Nephron progenitor cell (in vitro differentiated cells): ENCODE data around the gene ENTPD1.

Experiments used
- DNase-seq: peaks from one replicate; pipeline ENCODE4 v3.0.0; 2021
- H3K27ac Mint-ChIP-seq: 2 replicates; pipeline ENCODE4 v1.8.0; 2021; ENCODE audit warnings: mild to moderate bottlenecking, moderate library complexity, mixed read lengths
- H3K27me3 Mint-ChIP-seq: 2 replicates; pipeline ENCODE4 v1.8.0; 2021; ENCODE audit warnings: mild to moderate bottlenecking, low read depth, mixed read lengths; ENCODE audit not compliant: poor library complexity
- H3K36me3 Mint-ChIP-seq: 2 replicates; pipeline ENCODE4 v1.8.0; 2021; ENCODE audit warnings: low read depth, mixed read lengths
- H3K4me1 Mint-ChIP-seq: 2 replicates; pipeline ENCODE4 v1.8.0; 2021; ENCODE audit warnings: mixed read lengths
- H3K4me3 Mint-ChIP-seq: 2 replicates; pipeline ENCODE4 v1.8.0; 2021; ENCODE audit warnings: mild to moderate bottlenecking, moderate library complexity, mixed read lengths
- H3K9me3 Mint-ChIP-seq: 2 replicates; pipeline ENCODE4 v1.8.0; 2021; ENCODE audit warnings: mild to moderate bottlenecking, moderate library complexity, mixed read lengths
- CTCF ChIP-seq: fragments of 200-600 bp; sonication (generic); IDR thresholded peaks from 2 replicates; pipeline ENCODE4 v1.5.0; 2021; ENCODE audit warnings: antibody characterized with exemption

The ENTPD1 gene

GRCh38 chr10:95810198-95810976, 54.4 kb downstream of the ENTPD1 start:
- no peaks in the 10 kb centered on the region for H3K4me1 Mint-ChIP-seq
- no peak overlapping the region for H3K4me3 Mint-ChIP-seq
- peaks cover 10% of the 10 kb centered on the region for H3K36me3 Mint-ChIP-seq
- peaks cover 6% of the 10 kb centered on the region for H3K27me3 Mint-ChIP-seq
- no peak overlapping the region for H3K27ac Mint-ChIP-seq
- peaks cover 39% of the 10 kb centered on the region for H3K9me3 Mint-ChIP-seq
- TF ChIP-seq CTCF, result no peak
- no peak for DNase-seq

- Mint-ChIP-seq H3K27ac (no peak overlapping the region), H3K36me3 (peaks cover 10% of the 10 kb centered on the region), H3K4me1 (no peaks in the 10 kb centered on the region), H3K4me3 (no peak overlapping the region), H3K27me3 (peaks cover 3% of the 10 kb centered on the region), H3K9me3 (peaks cover 24% of the 10 kb centered on the region)
- no peak for TF ChIP-seq CTCF
- DNase-seq, result no peak
Measured at GRCh38 chr10:95813054-95813685, 57.2 kb downstream of the ENTPD1 start.

GRCh38 chr10:95814011-95814727, 58.2 kb downstream of the ENTPD1 start:
- no peaks in the 10 kb centered on the region for H3K4me1 Mint-ChIP-seq
- peaks cover 3% of the 10 kb centered on the region for H3K27me3 Mint-ChIP-seq
- DNase-seq, result no peak
- H3K9me3 Mint-ChIP-seq, result peaks cover 15% of the 10 kb centered on the region
- H3K27ac Mint-ChIP-seq, result no peak overlapping the region
- no peak for TF ChIP-seq CTCF
- H3K36me3 Mint-ChIP-seq, result peaks cover 6% of the 10 kb centered on the region
- H3K4me3 Mint-ChIP-seq, result no peak overlapping the region

GRCh38 chr10:95815133-95815532, 59.2 kb downstream of the ENTPD1 start:
- H3K4me3 Mint-ChIP-seq, result no peak overlapping the region
- no peak for DNase-seq
- no peak for TF ChIP-seq CTCF
- no peak overlapping the region for H3K27ac Mint-ChIP-seq
- peaks cover 3% of the 10 kb centered on the region for H3K27me3 Mint-ChIP-seq
- peaks cover 6% of the 10 kb centered on the region for H3K36me3 Mint-ChIP-seq
- H3K4me1 Mint-ChIP-seq, result no peaks in the 10 kb centered on the region
- peaks cover 15% of the 10 kb centered on the region for H3K9me3 Mint-ChIP-seq

- no peak overlapping the region for H3K4me3 Mint-ChIP-seq
- no peak overlapping the region for H3K27ac Mint-ChIP-seq
- no peak for TF ChIP-seq CTCF
- peaks cover 10% of the 10 kb centered on the region for H3K9me3 Mint-ChIP-seq
- DNase-seq, result no peak
- H3K4me1 Mint-ChIP-seq, result no peaks in the 10 kb centered on the region
- peaks cover 3% of the 10 kb centered on the region for H3K27me3 Mint-ChIP-seq
- H3K36me3 Mint-ChIP-seq, result peaks cover 2% of the 10 kb centered on the region
Measured at GRCh38 chr10:95815701-95816240, 59.8 kb downstream of the ENTPD1 start.
